ENCODE measurements around the gene SULT1A3.
"Not testable (repeated sequence)": the region's sequence is repeated elsewhere in the genome, so short reads cannot be mapped to it uniquely, and the experiment has no call there.

DNA sequence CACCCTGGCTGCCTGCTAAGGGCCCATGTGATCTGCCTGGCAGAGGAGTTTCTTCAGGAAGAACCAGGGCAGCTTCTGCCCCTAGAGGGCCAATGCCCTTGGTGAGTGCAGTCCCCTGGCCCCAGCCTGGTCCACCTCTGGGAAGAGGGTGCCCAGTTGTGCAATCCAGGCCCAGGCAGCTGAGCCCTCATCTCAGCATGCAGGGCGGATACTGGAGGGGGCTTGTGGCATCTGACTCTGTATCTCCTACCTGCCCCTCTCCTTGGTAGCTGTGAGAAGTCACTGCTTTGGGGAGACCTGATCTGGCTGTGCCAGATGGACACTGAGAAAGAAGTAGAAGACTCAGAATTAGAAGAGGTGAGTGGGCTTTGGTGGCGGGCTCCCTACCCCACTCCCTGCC is 2.1 kb upstream of the SULT1A3 start:
- TF ChIP-seq, protein P1, sequence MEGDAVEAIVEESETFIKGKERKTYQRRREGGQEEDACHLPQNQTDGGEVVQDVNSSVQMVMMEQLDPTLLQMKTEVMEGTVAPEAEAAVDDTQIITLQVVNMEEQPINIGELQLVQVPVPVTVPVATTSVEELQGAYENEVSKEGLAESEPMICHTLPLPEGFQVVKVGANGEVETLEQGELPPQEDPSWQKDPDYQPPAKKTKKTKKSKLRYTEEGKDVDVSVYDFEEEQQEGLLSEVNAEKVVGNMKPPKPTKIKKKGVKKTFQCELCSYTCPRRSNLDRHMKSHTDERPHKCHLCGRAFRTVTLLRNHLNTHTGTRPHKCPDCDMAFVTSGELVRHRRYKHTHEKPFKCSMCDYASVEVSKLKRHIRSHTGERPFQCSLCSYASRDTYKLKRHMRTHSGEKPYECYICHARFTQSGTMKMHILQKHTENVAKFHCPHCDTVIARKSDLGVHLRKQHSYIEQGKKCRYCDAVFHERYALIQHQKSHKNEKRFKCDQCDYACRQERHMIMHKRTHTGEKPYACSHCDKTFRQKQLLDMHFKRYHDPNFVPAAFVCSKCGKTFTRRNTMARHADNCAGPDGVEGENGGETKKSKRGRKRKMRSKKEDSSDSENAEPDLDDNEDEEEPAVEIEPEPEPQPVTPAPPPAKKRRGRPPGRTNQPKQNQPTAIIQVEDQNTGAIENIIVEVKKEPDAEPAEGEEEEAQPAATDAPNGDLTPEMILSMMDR (IDR thresholded peaks at IDR 0.05), result not testable (repeated sequence)
- not testable (repeated sequence) for TF ChIP-seq EMX1 (CRISPR knock-in tag; IDR thresholded peaks at IDR 0.05); JUN (CRISPR knock-in tag; IDR thresholded peaks at IDR 0.05); NFYB (CRISPR knock-in tag; conservative IDR thresholded peaks at IDR 0.05; ENCODE audit: low read depth); ETV6 (CRISPR knock-in tag; IDR thresholded peaks at IDR 0.05)
- TF ChIP-seq, protein P2, sequence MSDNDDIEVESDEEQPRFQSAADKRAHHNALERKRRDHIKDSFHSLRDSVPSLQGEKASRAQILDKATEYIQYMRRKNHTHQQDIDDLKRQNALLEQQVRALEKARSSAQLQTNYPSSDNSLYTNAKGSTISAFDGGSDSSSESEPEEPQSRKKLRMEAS (CRISPR knock-in tag; IDR thresholded peaks at IDR 0.05), result not testable (repeated sequence)
- TF ChIP-seq, protein P3, sequence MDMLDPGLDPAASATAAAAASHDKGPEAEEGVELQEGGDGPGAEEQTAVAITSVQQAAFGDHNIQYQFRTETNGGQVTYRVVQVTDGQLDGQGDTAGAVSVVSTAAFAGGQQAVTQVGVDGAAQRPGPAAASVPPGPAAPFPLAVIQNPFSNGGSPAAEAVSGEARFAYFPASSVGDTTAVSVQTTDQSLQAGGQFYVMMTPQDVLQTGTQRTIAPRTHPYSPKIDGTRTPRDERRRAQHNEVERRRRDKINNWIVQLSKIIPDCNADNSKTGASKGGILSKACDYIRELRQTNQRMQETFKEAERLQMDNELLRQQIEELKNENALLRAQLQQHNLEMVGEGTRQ (CRISPR knock-in tag; IDR thresholded peaks at IDR 0.05), result not testable (repeated sequence)
